ENCODE results near the gene FAM25G. TPM values are rescaled to one million over a fixed set of nuclear protein-coding genes. Genes with fewer than 3 reads are reported as not detected.
"Not testable (repeated sequence)": the region's sequence is repeated elsewhere in the genome, so short reads cannot be mapped to it uniquely, and the experiment has no call there.

Gene FAM25G
- polyA plus RNA-seq, 3 donors, result not detected

- H3K9me3 Mint-ChIP-seq; intact Hi-C loops (cut with micrococcal nuclease); H2AFZ ChIP-seq (ENCODE audit: insufficient read depth, low read depth, low read length, poor library complexity, severe bottlenecking); H3K4me1 ChIP-seq (ENCODE audit: control insufficient read depth in 1 of 2, insufficient read depth in 2 of 2, low read length in 2 of 2); H3K4me3 ChIP-seq (replicated peaks in 1 of 3; ENCODE audit: low read depth in 2 of 3, low read length in 3 of 3); DNase-seq; H3K4me1 Mint-ChIP-seq; H4K20me1 ChIP-seq (ENCODE audit: insufficient read depth, low read length); H3K79me2 ChIP-seq (ENCODE audit: insufficient read depth, low read length); H3K9ac ChIP-seq (ENCODE audit: insufficient read depth, low read length, poor library complexity, severe bottlenecking); H3K36me3 Mint-ChIP-seq; H3K9me3 ChIP-seq (replicated peaks in 1 of 2; ENCODE audit: control insufficient read depth in 1 of 2, insufficient read depth in 1 of 2, low read length in 2 of 2); H3K4me2 ChIP-seq (replicated peaks; ENCODE audit: extremely low read depth, low read length, poor library complexity, severe bottlenecking); H3K27me3 Mint-ChIP-seq (ENCODE audit: low read depth in 3 of 3); H3K27me3 ChIP-seq (ENCODE audit: control insufficient read depth in 2 of 2, insufficient read depth in 2 of 2, low read length in 2 of 2); H3K36me3 ChIP-seq (replicated peaks in 1 of 2; ENCODE audit: control insufficient read depth in 1 of 2, insufficient read depth in 2 of 2, low read length in 2 of 2); H3K4me3 Mint-ChIP-seq; H3K27ac Mint-ChIP-seq; H3K27ac ChIP-seq (ENCODE audit: low read depth in 1 of 2, low read length in 2 of 2): not testable (repeated sequence)
- WGBS (ENCODE audit: insufficient coverage), result no CpG with 5 or more reads among the region's 3 CpGs
Measured at GRCh38 chr10:47480133-47480532, 11.4 kb downstream of the FAM25G start.

DNA sequence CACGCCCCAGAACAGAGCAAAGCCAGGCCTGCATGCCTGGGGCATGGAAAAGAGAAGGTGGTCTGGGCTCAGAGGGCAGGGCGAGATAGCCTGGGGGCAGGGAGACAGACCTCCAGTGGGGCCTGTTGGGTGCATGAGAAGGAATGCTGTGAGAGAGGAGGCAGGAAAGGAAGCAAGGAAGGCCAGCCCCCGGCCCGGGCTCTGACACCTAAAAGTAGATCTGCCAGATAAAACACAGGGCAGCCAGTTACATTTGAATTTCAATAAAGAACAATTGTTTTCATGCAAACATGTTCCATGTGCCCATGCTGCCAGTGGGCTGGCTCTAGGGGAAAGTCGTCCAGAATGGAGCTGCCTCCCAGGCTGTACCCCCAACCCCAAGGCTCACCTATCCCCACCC lies 13.4 kb downstream of the FAM25G start:
- no CpG with 5 or more reads among the region's 5 CpGs for WGBS (ENCODE audit: insufficient coverage)
- H3K4me2 ChIP-seq (replicated peaks; ENCODE audit: extremely low read depth, low read length, poor library complexity, severe bottlenecking); H2AFZ ChIP-seq (ENCODE audit: insufficient read depth, low read depth, low read length, poor library complexity, severe bottlenecking); H3K9ac ChIP-seq (ENCODE audit: insufficient read depth, low read length, poor library complexity, severe bottlenecking); H3K9me3 Mint-ChIP-seq; H3K4me3 Mint-ChIP-seq; H3K4me3 ChIP-seq (replicated peaks in 1 of 3; ENCODE audit: low read depth in 2 of 3, low read length in 3 of 3); H3K4me1 ChIP-seq (ENCODE audit: control insufficient read depth in 1 of 2, insufficient read depth in 2 of 2, low read length in 2 of 2); H3K9me3 ChIP-seq (replicated peaks in 1 of 2; ENCODE audit: control insufficient read depth in 1 of 2, insufficient read depth in 1 of 2, low read length in 2 of 2); H3K27me3 Mint-ChIP-seq (ENCODE audit: low read depth in 3 of 3); H3K4me1 Mint-ChIP-seq; H3K27ac Mint-ChIP-seq; H3K27me3 ChIP-seq (ENCODE audit: control insufficient read depth in 2 of 2, insufficient read depth in 2 of 2, low read length in 2 of 2); H3K36me3 Mint-ChIP-seq; H3K79me2 ChIP-seq (ENCODE audit: insufficient read depth, low read length); DNase-seq; H3K36me3 ChIP-seq (replicated peaks in 1 of 2; ENCODE audit: control insufficient read depth in 1 of 2, insufficient read depth in 2 of 2, low read length in 2 of 2); intact Hi-C loops (cut with micrococcal nuclease); H3K27ac ChIP-seq (ENCODE audit: low read depth in 1 of 2, low read length in 2 of 2); H4K20me1 ChIP-seq (ENCODE audit: insufficient read depth, low read length): not testable (repeated sequence)

- H3K4me1 Mint-ChIP-seq; H3K36me3 Mint-ChIP-seq; H3K9me3 Mint-ChIP-seq; intact Hi-C loops (cut with micrococcal nuclease); H3K27me3 Mint-ChIP-seq (ENCODE audit: low read depth in 3 of 3); H4K20me1 ChIP-seq (ENCODE audit: insufficient read depth, low read length); H3K27ac Mint-ChIP-seq; H3K4me1 ChIP-seq (ENCODE audit: control insufficient read depth in 1 of 2, insufficient read depth in 2 of 2, low read length in 2 of 2); H2AFZ ChIP-seq (ENCODE audit: insufficient read depth, low read depth, low read length, poor library complexity, severe bottlenecking); H3K36me3 ChIP-seq (replicated peaks in 1 of 2; ENCODE audit: control insufficient read depth in 1 of 2, insufficient read depth in 2 of 2, low read length in 2 of 2); H3K9me3 ChIP-seq (replicated peaks in 1 of 2; ENCODE audit: control insufficient read depth in 1 of 2, insufficient read depth in 1 of 2, low read length in 2 of 2); H3K4me3 ChIP-seq (replicated peaks in 1 of 3; ENCODE audit: low read depth in 2 of 3, low read length in 3 of 3); H3K4me2 ChIP-seq (replicated peaks; ENCODE audit: extremely low read depth, low read length, poor library complexity, severe bottlenecking); H3K27ac ChIP-seq (ENCODE audit: low read depth in 1 of 2, low read length in 2 of 2); DNase-seq; H3K4me3 Mint-ChIP-seq; H3K79me2 ChIP-seq (ENCODE audit: insufficient read depth, low read length); H3K27me3 ChIP-seq (ENCODE audit: control insufficient read depth in 2 of 2, insufficient read depth in 2 of 2, low read length in 2 of 2); H3K9ac ChIP-seq (ENCODE audit: insufficient read depth, low read length, poor library complexity, severe bottlenecking): not testable (repeated sequence)
- WGBS (ENCODE audit: insufficient coverage), result no CpG with 5 or more reads among the region's 11 CpGs
Measured at GRCh38 chr10:47477078-47477477, 14.4 kb downstream of the FAM25G start.

- H3K9ac ChIP-seq (ENCODE audit: insufficient read depth, low read length, poor library complexity, severe bottlenecking); intact Hi-C loops (cut with micrococcal nuclease); H3K4me2 ChIP-seq (replicated peaks; ENCODE audit: extremely low read depth, low read length, poor library complexity, severe bottlenecking); H3K4me3 Mint-ChIP-seq; H3K4me1 ChIP-seq (ENCODE audit: control insufficient read depth in 1 of 2, insufficient read depth in 2 of 2, low read length in 2 of 2); H3K36me3 Mint-ChIP-seq; H3K79me2 ChIP-seq (ENCODE audit: insufficient read depth, low read length); DNase-seq; H3K4me3 ChIP-seq (replicated peaks in 1 of 3; ENCODE audit: low read depth in 2 of 3, low read length in 3 of 3); H2AFZ ChIP-seq (ENCODE audit: insufficient read depth, low read depth, low read length, poor library complexity, severe bottlenecking); H3K4me1 Mint-ChIP-seq; H3K27me3 ChIP-seq (ENCODE audit: control insufficient read depth in 2 of 2, insufficient read depth in 2 of 2, low read length in 2 of 2); H3K36me3 ChIP-seq (replicated peaks in 1 of 2; ENCODE audit: control insufficient read depth in 1 of 2, insufficient read depth in 2 of 2, low read length in 2 of 2); H3K27ac Mint-ChIP-seq; H3K9me3 Mint-ChIP-seq; H3K27ac ChIP-seq (ENCODE audit: low read depth in 1 of 2, low read length in 2 of 2); H3K9me3 ChIP-seq (replicated peaks in 1 of 2; ENCODE audit: control insufficient read depth in 1 of 2, insufficient read depth in 1 of 2, low read length in 2 of 2); H3K27me3 Mint-ChIP-seq (ENCODE audit: low read depth in 3 of 3); H4K20me1 ChIP-seq (ENCODE audit: insufficient read depth, low read length): not testable (repeated sequence)
- WGBS (ENCODE audit: insufficient coverage), result no CpG with 5 or more reads among the region's 5 CpGs
Measured at GRCh38 chr10:47475101-47475500, 16.4 kb downstream of the FAM25G start.
